GM13976 (cell line): ENCODE data around the gene SRSF3.

Experiments
- DNase-seq: peaks from one replicate; pipeline ENCODE4 v3.0.0; 2012; ENCODE audit warnings: low spot score
- in situ Hi-C: fragments of 300-500 bp; cut with MboI; formaldehyde crosslinking; loops from one replicate; pipeline ENCODE4 v1.12.0; 2022; ENCODE audit warnings: low sequenced_read_pairs, mixed read lengths, inconsistent platforms; ENCODE audit not compliant: unreplicated experiment
- TF ChIP-seq, protein P1 (sequence below): IDR thresholded peaks from 2 replicates; pipeline ENCODE4 v1.5.1; 2012; ENCODE audit warnings: borderline replicate concordance, mild to moderate bottlenecking; ENCODE audit not compliant: insufficient read depth; ENCODE audit errors: extremely low read depth, missing control alignments, control extremely low read depth

Gene SRSF3

DNA sequence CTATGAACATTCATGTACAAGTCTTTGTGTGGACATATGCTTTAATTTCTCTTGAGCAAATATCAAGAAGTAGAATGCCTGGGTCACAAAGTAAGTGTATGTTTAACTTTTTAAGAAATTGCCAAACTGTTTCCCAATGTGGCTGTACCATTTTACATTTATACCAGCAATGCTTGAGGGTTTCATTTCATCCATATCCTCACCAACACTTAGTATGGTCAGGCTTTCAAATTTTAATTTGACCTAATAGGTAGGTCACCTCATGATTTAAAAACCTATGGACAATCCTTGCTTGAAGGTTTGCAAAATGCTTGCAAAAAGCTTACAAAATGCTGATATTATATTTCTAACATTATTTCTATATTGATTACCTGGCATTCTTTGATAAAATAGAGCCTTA lies 19.5 kb upstream of the SRSF3 start:
- TF ChIP-seq, protein P1, sequence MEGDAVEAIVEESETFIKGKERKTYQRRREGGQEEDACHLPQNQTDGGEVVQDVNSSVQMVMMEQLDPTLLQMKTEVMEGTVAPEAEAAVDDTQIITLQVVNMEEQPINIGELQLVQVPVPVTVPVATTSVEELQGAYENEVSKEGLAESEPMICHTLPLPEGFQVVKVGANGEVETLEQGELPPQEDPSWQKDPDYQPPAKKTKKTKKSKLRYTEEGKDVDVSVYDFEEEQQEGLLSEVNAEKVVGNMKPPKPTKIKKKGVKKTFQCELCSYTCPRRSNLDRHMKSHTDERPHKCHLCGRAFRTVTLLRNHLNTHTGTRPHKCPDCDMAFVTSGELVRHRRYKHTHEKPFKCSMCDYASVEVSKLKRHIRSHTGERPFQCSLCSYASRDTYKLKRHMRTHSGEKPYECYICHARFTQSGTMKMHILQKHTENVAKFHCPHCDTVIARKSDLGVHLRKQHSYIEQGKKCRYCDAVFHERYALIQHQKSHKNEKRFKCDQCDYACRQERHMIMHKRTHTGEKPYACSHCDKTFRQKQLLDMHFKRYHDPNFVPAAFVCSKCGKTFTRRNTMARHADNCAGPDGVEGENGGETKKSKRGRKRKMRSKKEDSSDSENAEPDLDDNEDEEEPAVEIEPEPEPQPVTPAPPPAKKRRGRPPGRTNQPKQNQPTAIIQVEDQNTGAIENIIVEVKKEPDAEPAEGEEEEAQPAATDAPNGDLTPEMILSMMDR, result no peak
- no peak for DNase-seq
- in situ Hi-C loops, result no loop called here

- DNase-seq, result no peak
- TF ChIP-seq, protein P1, result no peak
- in situ Hi-C loops, result no loop called here
Observed at GRCh38 chr6:36576578-36576977, 17.6 kb upstream of the SRSF3 start.

- in situ Hi-C loops, result no loop called here
- TF ChIP-seq, protein P1, result no peak
- DNase-seq, result no peak
Observed at GRCh38 chr6:36577301-36577700, 16.9 kb upstream of the SRSF3 start.

GRCh38 chr6:36578030-36578429 lies 16.1 kb upstream of the SRSF3 start:
- DNase-seq, result no peak
- in situ Hi-C loops, result no loop called here
- TF ChIP-seq, protein P1, result no peak

DNA sequence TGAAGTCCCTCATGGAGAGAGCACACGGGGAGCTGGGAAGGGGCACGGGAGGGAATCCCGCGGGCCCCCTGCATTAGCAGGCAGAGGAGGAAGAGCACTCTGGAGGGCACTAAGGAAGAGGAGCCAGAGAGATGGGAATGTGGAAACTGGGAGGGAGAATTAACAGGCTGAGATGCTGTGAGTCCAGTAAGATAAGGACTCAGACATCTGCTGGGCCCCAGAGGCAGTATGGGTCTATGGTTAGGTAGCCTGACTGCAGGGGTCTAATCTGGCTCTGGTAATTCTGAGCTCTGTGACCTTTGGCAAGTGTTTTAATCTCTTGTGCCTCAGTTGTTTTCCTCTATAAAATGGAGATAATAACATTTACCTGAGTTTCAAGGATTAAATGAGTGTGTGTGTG lies 15.7 kb upstream of the SRSF3 start:
- TF ChIP-seq, protein P1, result no peak
- no peak for DNase-seq
- in situ Hi-C loops, result no loop called here

DNA sequence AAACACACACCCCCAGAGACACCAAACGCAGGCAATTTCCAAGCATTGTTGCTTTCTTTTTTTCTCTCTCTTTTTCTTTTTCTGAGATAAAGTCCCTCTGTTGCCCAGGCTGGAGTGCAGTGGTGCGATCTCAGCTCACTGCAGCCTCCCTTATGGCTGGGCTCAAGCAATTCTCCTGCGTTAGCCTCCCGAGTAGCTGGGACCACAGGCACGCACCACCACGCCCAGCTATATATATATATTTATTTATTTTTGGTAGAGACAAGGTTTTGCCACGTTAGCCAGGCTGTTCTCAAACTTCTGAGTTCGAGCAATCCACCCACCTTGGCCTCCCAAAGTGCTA lies 14.0 kb upstream of the SRSF3 start:
- in situ Hi-C loops, result no loop called here
- no peak for DNase-seq
- TF ChIP-seq, protein P1, result no peak

GRCh38 chr6:36581716-36582115 lies 12.4 kb upstream of the SRSF3 start:
- in situ Hi-C loops, result no loop called here
- DNase-seq, result no peak
- TF ChIP-seq, protein P1, result no peak
